ENCODE data around the gene RAB11FIP5. TPM values are rescaled to one million over a fixed set of nuclear protein-coding genes. Genes with fewer than 3 reads are reported as not detected.

Gene RAB11FIP5
- total and polyA plus RNA-seq, 7 donors: 13.0 to 24.2 (median 23.4) TPM

DNA sequence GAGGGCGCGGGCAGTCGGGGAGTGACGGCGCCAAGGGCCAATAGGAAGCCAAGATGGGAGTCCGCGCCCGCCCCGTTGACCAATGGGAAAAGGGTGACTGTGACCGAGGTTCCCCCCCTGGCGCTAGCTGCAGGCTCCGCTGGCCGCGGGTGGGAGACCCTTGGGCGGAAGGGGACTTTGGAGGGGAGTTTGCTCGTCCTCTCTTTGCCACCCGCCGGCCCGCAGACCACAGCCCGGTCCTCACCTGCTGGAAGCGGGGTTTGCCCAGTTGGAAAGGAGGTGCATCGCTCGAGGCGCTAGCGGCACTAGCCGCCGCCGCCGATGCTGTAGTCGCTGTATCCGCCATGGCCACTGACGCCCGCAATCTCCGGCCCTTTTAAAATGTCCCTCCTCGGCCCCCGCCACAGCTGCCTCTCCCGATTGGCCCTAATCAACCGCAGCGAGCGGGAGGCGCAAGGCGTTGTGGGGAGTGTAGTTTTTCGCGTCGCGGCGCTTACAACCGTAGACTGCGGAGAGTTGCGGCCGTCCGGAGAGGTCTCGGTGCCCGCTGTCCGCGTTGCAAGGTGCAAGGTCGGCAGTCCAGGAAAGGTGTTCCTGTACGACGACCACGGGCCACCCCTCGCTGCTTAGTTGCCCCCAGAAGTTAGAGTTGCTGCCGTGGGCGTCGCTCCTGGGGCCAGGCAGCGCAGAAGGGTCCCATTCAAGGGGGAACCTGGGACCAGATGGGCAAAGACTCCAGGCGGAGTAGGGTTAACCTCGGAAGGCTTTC lies 41.2 kb downstream of the RAB11FIP5 start, which contains the start of gene SFXN5:
Gene SFXN5, minus strand, starts transcription at position 353 of the 769 bp plus-strand sequence. Its CDS starts 7 bp downstream, at position 346.
- Histone ChIP-seq H3K27me3 (ENCODE audit: insufficient read depth in 3 of 3, low read length in 2 of 3) (no peaks in the 10 kb centered on the region), H3K4me3 (peak within 1 kb of the TSS; percentile 99), H3K36me3 (ENCODE audit: insufficient read depth in 1 of 2, low read depth in 1 of 2) (peaks cover 0 to 9% of the 10 kb centered on the region in 2 donors), H3K9me3 (no peaks in the 10 kb centered on the region), H3K27ac (peak within 1 kb of the TSS; percentile 98), H3K4me1 (peaks cover 37% of the 10 kb centered on the region)
- TF ChIP-seq, protein P1, sequence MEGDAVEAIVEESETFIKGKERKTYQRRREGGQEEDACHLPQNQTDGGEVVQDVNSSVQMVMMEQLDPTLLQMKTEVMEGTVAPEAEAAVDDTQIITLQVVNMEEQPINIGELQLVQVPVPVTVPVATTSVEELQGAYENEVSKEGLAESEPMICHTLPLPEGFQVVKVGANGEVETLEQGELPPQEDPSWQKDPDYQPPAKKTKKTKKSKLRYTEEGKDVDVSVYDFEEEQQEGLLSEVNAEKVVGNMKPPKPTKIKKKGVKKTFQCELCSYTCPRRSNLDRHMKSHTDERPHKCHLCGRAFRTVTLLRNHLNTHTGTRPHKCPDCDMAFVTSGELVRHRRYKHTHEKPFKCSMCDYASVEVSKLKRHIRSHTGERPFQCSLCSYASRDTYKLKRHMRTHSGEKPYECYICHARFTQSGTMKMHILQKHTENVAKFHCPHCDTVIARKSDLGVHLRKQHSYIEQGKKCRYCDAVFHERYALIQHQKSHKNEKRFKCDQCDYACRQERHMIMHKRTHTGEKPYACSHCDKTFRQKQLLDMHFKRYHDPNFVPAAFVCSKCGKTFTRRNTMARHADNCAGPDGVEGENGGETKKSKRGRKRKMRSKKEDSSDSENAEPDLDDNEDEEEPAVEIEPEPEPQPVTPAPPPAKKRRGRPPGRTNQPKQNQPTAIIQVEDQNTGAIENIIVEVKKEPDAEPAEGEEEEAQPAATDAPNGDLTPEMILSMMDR (IDR thresholded peaks at IDR 0.05): peak; percentile 19
- peak; percentile 92 to 95 (median 94) for ATAC-seq
- peak; percentile 99 for DNase-seq
- WGBS, 3 donors: 1% methylated on average over 63 to 67 of the region's 67 CpGs
- intact Hi-C loops (cut with DNase I): no loop called here

DNA sequence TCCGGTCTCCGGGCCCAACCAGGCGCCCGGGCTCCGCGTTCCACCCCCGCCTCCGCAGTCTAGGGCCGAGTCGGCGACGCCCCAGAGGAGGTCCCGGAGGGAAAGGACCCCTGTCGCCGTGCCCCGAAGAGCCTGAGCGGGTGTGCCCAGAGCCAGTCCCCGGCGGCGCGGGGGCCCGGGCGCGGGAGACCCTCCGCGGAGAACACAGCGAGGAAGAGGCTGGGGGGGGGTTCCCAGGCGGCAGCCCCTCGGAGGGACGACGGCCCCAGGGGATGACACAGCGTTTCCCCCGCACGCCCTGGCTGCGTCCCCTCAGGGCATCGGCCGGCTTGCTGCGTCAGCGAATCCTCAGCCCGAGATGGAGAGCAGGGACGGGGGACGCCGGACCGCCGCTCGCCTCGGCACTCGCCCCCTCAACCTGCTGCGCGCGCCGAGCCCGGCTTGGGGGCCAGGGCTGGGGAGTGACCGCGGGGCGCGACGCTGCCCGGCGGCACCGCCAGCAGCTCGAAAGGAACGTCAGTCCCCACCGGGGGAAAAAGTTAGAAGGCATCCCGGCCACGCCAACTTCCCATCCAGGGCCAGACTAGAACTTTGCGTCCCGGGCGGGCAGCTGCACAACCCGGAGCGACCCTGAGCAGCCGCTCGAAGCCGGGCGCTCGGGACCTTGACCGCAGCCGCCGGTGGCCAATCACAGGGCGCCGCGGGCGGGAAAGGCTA lies 41.9 kb downstream of the RAB11FIP5 start:
- H3K27me3 ChIP-seq (ENCODE audit: insufficient read depth in 3 of 3, low read length in 2 of 3): no peaks in the 10 kb centered on the region
- H3K27ac ChIP-seq: peak overlapping the region; percentile 98
- H3K36me3 ChIP-seq (ENCODE audit: insufficient read depth in 1 of 2, low read depth in 1 of 2): peaks cover 0 to 9% of the 10 kb centered on the region in 2 donors
- ATAC-seq: peak; percentile 15 to 35 (median 24)
- no peaks in the 10 kb centered on the region for H3K9me3 ChIP-seq
- DNase-seq: peak; percentile 44 to 69
- intact Hi-C loops (cut with DNase I): no loop called here
- peak overlapping the region; percentile 99 for H3K4me3 ChIP-seq
- H3K4me1 ChIP-seq: peaks cover 39% of the 10 kb centered on the region
- TF ChIP-seq, protein P1 (IDR thresholded peaks at IDR 0.05): no peak
- WGBS, 3 donors: 0 to 1% (median 0%) methylated on average over 63 to 83 of the region's 83 CpGs

DNA sequence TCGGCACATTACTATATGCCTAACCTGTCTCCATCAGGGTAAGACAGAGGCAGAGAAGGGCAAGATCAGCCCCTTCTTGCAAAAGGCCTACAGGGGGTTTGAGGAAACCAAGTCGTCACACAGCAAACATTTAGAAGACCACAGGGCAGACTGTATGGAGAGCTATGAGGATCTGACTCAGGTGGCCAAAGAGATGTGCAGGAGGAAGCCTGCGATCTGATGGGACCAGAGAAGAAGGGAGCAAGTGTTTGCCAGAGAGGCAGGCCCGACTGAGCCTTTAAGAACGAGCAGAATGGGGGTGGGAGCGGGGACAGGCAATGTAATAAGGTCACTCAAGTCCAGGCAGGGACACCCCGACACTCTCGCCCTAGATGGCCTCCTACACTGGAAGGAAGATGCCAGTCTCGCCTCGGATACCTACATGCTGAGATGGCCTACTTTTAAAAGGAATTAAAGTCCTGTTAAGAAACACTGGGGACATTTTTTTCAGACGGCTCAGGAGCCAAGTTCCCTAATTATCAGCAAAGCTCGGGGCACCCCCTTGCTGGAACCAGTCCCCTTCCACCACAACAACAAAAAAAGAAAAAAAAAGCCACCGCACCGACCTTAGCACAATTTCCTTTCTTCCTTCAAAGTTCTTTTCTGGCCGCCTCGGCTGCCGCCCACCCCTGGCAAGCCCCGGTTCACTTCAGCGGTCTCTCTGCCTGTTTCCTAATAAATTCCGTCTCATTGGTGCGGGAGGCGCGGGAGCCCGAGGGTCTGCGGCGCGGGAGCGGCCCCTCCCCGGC lies 42.7 kb downstream of the RAB11FIP5 start:
- Histone ChIP-seq H3K4me1 (peaks cover 33% of the 10 kb centered on the region), H3K27me3 (ENCODE audit: insufficient read depth in 3 of 3, low read length in 2 of 3) (no peaks in the 10 kb centered on the region), H3K27ac (peak overlapping the region; percentile 98), H3K9me3 (no peaks in the 10 kb centered on the region), H3K36me3 (ENCODE audit: insufficient read depth in 1 of 2, low read depth in 1 of 2) (peaks cover 0 to 9% of the 10 kb centered on the region in 2 donors), H3K4me3 (peak overlapping the region; percentile 99)
- intact Hi-C loops (cut with DNase I): no loop called here
- no peak for DNase-seq
- no peak for ATAC-seq
- TF ChIP-seq, protein P1 (IDR thresholded peaks at IDR 0.05): no peak
- 9 to 15% (median 12%) methylated on average over 29 of the region's 29 CpGs for WGBS, 3 donors

DNA sequence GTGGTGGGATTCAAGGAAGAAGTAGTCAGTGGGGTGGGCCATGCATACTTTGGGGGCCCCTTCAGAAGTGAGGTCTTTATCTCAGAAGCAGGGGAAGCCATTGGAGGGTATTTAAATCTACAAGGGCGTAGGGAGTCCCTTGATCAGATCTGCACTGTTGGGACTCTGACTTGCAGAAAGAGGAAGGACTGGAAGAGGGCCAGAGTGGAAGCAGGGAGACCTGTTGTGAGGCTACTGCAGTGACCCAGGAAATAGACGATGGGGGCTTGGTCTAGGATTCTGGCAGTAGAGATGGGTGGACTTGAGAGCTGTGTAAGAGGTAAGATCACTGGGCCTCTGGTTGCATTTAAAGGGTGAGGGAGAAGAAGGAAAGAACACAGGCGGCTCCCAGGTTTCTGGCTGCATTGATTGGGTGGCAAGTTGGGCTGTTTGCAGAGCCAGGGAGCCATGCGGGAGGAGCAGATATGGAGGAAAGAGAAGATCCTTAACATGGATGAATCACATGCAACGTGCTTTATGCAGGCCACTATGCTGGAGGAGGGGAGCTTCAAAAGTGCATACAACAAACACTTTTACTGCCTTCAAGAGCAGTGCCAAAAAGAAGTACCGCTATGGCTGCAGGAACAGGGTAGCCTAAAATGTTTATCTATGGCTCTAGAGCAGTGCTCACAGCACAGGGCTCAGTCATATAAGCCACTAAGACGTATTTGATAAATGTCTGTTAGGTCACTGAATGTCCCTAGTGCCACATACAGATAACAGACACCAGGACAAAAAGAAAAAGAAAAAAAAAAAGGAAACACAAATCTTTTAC lies 43.5 kb downstream of the RAB11FIP5 start:
- Histone ChIP-seq H3K4me1 (peaks cover 37% of the 10 kb centered on the region), H3K4me3 (peak overlapping the region; percentile 99), H3K27ac (peak overlapping the region; percentile 98), H3K36me3 (ENCODE audit: insufficient read depth in 1 of 2, low read depth in 1 of 2) (peaks cover 0 to 9% of the 10 kb centered on the region in 2 donors), H3K27me3 (ENCODE audit: insufficient read depth in 3 of 3, low read length in 2 of 3) (no peaks in the 10 kb centered on the region), H3K9me3 (no peaks in the 10 kb centered on the region)
- intact Hi-C loops (cut with DNase I): no loop called here
- DNase-seq (no peak), ATAC-seq (no peak)
- WGBS, 3 donors: 57 to 78% (median 73%) methylated on average over 7 of the region's 7 CpGs
- TF ChIP-seq, protein P1 (IDR thresholded peaks at IDR 0.05): no peak

Measured in psoas muscle (tissue), 8 donors.